ES-I3 (cell line): ENCODE results near the gene TRIM27.
"Not testable (repeated sequence)": the region's sequence is repeated elsewhere in the genome, so short reads cannot be mapped to it uniquely, and the experiment has no call there.

Experiments
- H3K36me3 ChIP-seq: 2 replicates; pipeline ENCODE4 v1.6.1; 2013; ENCODE audit warnings: mild to moderate bottlenecking, low read length, control low read depth, moderate library complexity; ENCODE audit not compliant: insufficient read depth
- H3K4me1 ChIP-seq: 2 replicates; pipeline ENCODE4 v1.6.1; 2013; ENCODE audit warnings: mild to moderate bottlenecking, control low read depth, low read length; ENCODE audit not compliant: insufficient read depth
- H3K9ac ChIP-seq: 2 replicates; pipeline ENCODE4 v1.6.1; 2013; ENCODE audit warnings: low read depth, mild to moderate bottlenecking, low read length, moderate library complexity
- H3K9me3 ChIP-seq: 2 replicates; pipeline ENCODE4 v1.6.1; 2013; ENCODE audit warnings: mild to moderate bottlenecking, low read length, moderate library complexity; ENCODE audit not compliant: control insufficient read depth, insufficient read depth

The TRIM27 gene

GRCh38 chr6:28896505-28897368 is 27.0 kb downstream of the TRIM27 start:
- peak overlapping the region; percentile 81 for H3K9ac ChIP-seq
- peaks cover 8% of the 10 kb centered on the region; the same call in 1 of the 2 replicates for H3K36me3 ChIP-seq
- no peaks in the 10 kb centered on the region for H3K9me3 ChIP-seq
- 0 out of 2 replicates have a peak, but pooled peaks cover 6% of the 10 kb centered on the region for H3K4me1 ChIP-seq

- no peaks in the 10 kb centered on the region for H3K36me3 ChIP-seq
- no peaks in the 10 kb centered on the region for H3K9me3 ChIP-seq
- H3K9ac ChIP-seq, result peak overlapping the region; percentile 81
- 0 out of 2 replicates have a peak, but pooled peaks cover 6% of the 10 kb centered on the region for H3K4me1 ChIP-seq
These were observed 28.5 kb downstream of the TRIM27 start for GRCh38 chr6:28895131-28895812.

DNA sequence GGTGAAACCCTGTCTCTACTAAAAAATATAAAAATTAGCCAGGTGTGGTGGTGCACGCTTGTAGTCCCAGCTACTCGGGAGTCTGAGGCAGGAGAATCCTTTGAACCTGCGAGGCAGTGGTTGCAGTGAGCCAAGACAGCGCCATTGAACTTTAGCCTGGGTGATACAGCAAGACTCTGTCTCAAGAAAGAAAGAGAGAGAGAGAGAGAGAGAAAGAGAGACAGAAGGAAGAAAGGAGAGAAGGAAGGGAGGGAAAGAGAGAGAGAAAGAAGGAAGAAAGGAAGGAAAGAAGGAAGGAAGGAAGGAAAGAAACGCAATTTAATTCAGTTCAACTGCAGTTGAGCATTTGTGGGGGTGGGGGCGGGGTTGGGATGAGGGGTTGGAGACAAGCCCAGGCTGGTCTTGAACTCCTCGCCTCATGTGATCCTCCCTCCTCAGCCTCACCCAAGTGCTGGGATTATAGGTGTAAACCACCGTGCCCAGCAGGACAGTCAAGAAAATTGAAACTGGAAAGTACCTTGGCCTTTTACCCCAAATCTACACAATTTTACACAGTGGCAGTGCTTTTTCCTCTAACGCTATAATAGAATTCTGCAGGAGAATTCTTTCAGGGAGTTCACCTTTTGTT is 30.5 kb downstream of the TRIM27 start:
- no peak overlapping the region for H3K9ac ChIP-seq
- no peaks in the 10 kb centered on the region for H3K9me3 ChIP-seq
- no peaks in the 10 kb centered on the region for H3K36me3 ChIP-seq
- 0 out of 2 replicates have a peak, but pooled peaks cover 6% of the 10 kb centered on the region for H3K4me1 ChIP-seq

GRCh38 chr6:28892525-28892924 is 31.3 kb downstream of the TRIM27 start:
- Histone ChIP-seq H3K9me3 (no peaks in the 10 kb centered on the region), H3K36me3 (no peaks in the 10 kb centered on the region), H3K9ac (no peak overlapping the region), H3K4me1 (0 out of 2 replicates have a peak, but pooled peaks cover 6% of the 10 kb centered on the region)

DNA sequence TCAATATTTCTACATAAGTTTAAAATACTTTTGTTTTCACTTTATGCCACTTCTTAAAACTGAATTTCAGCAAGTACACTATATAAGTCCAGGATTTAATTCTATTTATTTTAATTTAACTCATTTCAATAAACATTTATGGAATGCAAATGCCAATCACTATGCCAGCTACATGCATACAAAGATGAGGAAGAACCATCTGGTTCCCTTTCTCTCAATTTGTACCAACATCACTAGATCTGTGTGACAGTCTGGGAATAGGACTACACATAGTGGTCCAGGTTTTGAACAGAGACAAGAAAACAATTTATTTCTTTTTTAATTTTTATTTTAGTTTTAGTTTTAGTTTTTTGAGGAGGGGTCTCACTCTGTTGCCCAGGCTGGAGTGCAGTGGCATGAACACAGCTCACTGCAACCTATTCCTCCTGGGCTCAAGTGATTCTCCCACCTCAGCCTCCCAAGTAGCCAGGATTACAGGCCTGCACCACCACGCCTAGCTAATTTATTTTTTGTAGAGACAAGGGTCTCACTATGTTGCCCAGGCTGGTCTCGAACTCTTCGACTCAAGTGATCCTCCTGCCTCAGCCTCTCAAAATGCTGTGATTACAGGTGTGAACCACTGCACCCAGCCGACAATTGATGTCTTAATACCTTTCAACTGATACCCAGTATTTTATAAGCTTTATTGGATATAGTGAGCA is 35.8 kb downstream of the TRIM27 start:
- no peaks in the 10 kb centered on the region for H3K4me1 ChIP-seq
- H3K36me3 ChIP-seq, result no peaks in the 10 kb centered on the region
- no peak overlapping the region for H3K9ac ChIP-seq
- H3K9me3 ChIP-seq, result peaks cover 3% of the 10 kb centered on the region; the same call in 1 of the 2 replicates

DNA sequence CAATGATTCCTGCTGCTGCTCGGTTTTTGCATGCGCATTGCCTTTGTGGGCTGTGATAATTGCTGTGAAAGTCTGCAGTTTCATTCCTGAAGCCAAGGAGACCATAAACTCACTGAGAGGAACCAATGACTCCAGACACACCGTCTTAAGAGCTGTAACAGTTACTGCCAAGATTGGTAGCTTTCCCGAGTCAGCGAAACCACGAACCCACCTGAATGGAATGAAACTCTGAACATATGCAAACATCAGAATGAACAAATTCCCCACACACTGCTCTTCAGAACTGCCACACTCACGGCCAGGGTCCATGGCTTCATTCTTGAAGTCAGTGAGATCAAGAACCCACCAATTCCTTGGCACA is 37.7 kb downstream of the TRIM27 start:
- H3K9ac ChIP-seq, result no peak overlapping the region
- no peaks in the 10 kb centered on the region for H3K4me1 ChIP-seq
- no peaks in the 10 kb centered on the region for H3K36me3 ChIP-seq
- peaks cover 3% of the 10 kb centered on the region; the same call in 1 of the 2 replicates for H3K9me3 ChIP-seq

DNA sequence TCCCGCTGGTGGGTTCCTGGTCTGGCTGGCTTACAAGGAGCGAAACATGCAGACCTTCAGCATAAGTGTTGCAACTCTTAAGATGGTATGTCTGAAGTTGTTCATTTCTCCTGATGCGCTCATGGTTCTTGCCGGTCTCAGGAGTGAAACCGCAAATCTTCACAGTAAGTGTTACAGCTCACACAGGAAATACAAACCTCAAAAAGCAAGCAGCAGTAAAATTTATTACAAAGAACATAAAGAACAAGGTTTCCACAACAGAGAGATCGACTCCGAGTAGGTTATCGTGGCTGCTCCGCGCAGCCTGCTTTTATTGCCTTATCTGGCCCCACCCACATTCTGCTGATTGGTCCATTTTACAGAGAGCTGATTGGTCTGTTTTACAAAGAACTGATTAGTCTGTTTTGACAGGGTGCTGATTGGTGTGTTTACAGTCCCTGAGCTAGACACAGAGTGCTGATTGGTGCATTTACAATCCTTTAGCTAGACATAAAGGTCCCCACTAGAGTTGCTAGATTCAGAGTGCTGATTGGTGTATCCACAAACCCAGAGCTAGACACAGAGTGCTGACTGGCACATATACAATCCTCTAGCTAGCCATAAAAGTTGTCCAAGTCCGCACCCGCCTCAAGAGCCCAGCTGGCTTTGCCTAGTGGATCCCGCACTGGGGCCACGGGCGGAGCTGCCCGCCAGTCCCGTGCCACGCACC is 39.2 kb downstream of the TRIM27 start:
- no peak overlapping the region for H3K9ac ChIP-seq
- H3K36me3 ChIP-seq, result no peaks in the 10 kb centered on the region
- H3K4me1 ChIP-seq, result no peaks in the 10 kb centered on the region
- peaks cover 3% of the 10 kb centered on the region; the same call in 1 of the 2 replicates for H3K9me3 ChIP-seq

DNA sequence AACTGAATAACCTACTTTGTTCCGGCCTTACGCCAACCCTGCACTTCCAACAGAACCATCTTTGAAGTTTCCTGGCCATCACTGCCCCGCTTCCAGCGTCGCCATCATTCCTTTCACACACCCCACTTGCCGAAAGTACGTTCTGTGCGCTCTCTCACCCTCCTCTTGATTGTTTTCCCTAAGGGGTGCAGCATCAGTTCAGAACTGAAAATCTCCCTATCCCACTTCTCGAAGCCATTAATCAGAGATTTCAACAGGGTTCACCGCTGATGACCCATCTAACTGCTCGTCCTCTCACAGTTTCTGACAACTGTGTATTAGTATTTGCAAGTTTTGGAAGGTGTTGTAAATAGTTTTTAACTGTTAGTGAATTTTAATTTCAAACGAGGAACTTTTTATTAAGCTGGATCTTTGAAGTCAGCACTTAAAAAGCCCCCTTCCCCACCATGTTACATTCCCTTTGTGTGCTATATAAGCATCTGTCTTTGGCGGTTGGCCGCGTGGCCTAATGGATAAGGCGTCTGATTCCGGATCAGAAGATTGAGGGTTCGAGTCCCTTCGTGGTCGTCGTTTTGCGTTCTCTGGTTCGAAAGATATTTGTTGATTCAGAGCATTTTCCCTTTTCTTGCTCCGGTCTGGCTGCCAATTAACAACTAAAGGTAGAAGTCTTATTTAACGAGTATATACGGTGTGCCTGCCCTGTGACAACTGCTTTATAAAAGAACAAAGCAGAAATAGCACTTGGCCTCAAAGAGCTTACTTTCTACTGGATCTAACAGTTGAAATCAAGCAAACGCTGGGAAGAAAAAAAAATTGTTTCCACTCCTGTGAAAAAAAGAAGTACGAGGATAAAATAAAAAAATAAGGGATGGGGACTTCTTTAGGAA is 42.6 kb downstream of the TRIM27 start:
- Histone ChIP-seq H3K36me3 (no peaks in the 10 kb centered on the region), H3K9ac (peak overlapping the region; percentile 98), H3K9me3 (peaks cover 1% of the 10 kb centered on the region; the same call in 1 of the 2 replicates), H3K4me1 (no peaks in the 10 kb centered on the region)

GRCh38 chr6:28880519-28880893 is 43.3 kb downstream of the TRIM27 start:
- Histone ChIP-seq H3K36me3 (no peaks in the 10 kb centered on the region), H3K4me1 (peaks cover 2% of the 10 kb centered on the region; the same call in 1 of the 2 replicates), H3K9me3 (no peaks in the 10 kb centered on the region), H3K9ac (peak overlapping the region; percentile 98)

- Histone ChIP-seq H3K9me3 (0 out of 2 replicates have a peak, but pooled peaks cover under 1% of the 10 kb centered on the region), H3K4me1 (peaks cover 6% of the 10 kb centered on the region; the same call in 1 of the 2 replicates), H3K36me3 (no peaks in the 10 kb centered on the region), H3K9ac (no peak overlapping the region)
These were observed 47.1 kb downstream of the TRIM27 start for GRCh38 chr6:28876710-28877109.

- H3K36me3 ChIP-seq, result no peaks in the 10 kb centered on the region
- H3K9me3 ChIP-seq, result peaks cover 4% of the 10 kb centered on the region; the same call in 1 of the 2 replicates
- H3K4me1 ChIP-seq, result peaks cover 6% of the 10 kb centered on the region; the same call in 1 of the 2 replicates
- H3K9ac ChIP-seq, result no peak overlapping the region
These were observed 48.5 kb downstream of the TRIM27 start for GRCh38 chr6:28875191-28875747.

- not testable (repeated sequence) for H3K9me3 ChIP-seq, H3K9ac ChIP-seq, H3K36me3 ChIP-seq, H3K4me1 ChIP-seq
These were observed 51.5 kb downstream of the TRIM27 start for GRCh38 chr6:28872157-28872817.
